Measurements from ENCODE around the gene SS18L1.

SS18L1 gene

DNA sequence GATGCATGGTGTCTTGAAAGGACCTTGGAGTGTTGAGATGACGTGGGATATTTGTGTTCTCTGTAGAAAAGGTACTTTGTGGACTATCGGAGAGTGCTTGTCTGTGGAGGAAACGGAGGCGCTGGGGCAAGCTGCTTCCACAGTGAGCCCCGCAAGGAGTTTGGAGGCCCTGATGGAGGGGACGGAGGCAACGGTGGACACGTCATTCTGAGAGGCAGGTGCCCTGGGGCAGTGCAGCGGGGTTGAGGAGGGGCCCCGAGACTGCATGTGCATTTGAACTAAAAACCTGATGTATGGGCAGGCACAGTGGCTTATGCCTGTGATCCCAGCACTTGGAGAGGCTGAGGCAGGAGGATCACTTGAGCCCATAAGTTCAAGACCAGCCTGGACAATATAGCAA, 52.2 kb downstream of the SS18L1 start:
- DNase-seq (ENCODE audit: low read depth), result no peak

DNA sequence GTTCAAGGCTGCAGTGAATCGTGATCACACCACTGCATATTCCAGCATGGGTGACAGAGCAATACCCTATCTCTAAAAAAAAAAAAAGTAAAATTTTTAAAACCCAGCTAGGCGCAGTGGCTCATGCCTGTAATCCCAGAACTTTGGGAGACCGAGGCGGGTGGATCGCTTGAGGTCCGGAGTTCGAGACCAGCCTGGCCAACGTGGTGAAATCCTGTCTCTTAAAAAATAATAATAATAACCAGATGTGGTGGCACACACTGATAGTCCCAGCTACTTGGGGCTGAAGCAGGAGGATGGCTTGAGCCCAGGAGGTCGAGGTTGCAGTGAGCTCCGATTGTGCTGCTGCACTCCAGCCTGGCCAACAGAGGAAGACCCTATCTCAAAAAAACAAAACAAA, 52.7 kb downstream of the SS18L1 start:
- no peak for DNase-seq (ENCODE audit: low read depth)

DNA sequence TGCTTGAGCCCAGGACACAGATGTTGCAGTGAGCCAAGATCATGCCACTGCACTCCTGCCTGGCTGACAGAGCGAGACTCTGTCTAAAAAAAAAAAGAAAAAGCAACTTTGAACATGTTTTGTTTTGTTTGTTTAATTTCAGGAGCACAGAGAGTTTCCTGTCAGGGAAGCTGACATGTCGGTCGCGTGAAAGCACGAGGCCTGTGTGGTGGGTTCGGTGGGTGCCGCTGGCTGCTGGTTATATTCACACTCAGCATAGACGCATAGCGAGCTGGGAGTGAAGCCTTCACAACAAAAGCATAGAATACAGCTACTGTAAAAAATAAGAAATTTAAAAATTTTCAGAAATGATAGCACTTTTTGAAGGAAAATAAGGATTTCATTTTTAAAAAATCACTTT, 53.7 kb downstream of the SS18L1 start:
- no peak for DNase-seq (ENCODE audit: low read depth)

DNA sequence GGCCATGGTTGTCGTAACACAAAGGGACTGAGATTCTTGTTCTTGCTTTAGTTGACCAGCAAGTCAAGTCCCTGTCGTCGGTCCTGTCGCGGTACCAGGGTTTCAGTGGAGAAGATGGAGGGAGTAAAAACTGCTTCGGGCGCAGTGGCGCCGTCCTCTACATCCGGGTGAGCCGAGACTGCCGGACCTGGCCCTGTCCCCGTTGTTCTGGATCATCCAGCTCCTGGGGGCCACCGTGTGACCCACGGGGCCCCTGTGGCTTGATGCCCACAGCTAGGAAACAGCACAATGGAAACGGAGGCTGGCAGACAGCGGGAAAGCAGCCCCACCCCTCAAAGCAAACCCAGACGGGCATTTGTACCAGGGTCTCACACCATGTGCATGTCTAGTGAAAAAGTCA, 54.2 kb downstream of the SS18L1 start:
- DNase-seq (ENCODE audit: low read depth), result no peak

DNA sequence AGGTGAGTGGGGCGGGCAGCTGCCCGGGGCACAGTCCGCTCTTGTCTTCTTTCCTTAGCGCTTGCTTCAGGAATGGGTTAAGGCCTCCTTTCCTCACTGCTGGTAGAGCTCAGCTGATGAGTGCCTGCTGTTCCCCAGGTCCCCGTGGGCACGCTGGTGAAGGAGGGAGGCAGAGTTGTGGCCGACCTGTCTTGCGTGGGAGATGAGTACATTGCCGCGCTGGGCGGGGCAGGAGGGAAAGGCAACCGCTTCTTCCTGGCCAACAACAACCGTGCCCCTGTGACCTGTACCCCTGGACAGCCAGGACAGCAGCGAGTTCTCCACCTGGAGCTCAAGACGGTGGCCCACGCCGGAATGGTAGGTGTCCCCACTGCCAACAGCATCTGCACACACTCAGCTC, 54.9 kb downstream of the SS18L1 start:
- no peak for DNase-seq (ENCODE audit: low read depth)

DNA sequence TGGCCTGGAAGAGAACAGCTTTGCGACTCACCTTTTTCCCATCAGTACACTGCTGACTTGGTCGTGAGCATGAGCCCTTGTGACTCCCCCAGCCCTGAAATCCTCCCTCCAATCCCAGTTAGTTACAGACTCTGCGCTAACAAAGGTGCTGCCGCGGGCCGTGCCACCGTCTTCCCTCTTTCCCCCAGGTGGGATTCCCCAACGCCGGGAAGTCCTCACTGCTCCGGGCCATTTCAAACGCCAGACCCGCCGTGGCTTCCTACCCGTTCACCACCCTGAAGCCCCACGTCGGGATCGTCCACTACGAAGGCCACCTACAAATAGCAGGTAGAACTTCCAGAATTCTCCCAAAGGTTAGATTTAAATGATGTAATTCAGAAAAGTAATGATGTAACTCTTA, 55.4 kb downstream of the SS18L1 start:
- no peak for DNase-seq (ENCODE audit: low read depth)

DNA sequence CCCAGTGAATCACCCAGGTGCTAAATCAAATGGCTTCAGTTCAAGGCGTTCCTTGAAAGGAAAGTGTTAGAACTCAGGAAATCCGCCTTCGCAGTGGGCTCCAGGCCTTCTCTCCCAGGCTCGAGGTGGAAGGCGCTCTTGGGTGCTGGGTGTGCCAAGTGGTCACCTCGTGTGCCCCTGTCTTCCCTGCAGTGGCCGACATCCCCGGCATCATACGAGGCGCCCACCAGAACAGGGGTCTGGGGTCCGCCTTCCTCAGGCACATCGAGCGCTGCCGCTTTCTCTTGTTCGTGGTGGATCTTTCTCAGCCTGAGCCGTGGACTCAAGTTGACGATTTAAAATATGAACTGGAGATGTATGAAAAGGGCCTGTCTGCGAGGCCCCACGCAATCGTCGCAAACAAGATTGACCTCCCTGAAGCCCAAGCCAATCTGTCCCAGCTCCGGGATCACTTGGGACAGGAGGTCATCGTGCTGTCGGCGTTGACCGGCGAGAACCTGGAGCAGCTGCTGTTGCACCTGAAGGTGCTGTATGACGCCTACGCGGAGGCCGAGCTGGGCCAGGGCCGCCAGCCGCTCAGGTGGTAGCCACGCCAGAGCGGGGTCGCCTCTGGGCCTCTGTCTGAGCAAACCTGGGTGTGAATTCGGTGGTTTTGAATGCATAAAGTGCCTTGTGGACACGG, 57.1 kb downstream of the SS18L1 start:
- no peak for DNase-seq (ENCODE audit: low read depth)

DNA sequence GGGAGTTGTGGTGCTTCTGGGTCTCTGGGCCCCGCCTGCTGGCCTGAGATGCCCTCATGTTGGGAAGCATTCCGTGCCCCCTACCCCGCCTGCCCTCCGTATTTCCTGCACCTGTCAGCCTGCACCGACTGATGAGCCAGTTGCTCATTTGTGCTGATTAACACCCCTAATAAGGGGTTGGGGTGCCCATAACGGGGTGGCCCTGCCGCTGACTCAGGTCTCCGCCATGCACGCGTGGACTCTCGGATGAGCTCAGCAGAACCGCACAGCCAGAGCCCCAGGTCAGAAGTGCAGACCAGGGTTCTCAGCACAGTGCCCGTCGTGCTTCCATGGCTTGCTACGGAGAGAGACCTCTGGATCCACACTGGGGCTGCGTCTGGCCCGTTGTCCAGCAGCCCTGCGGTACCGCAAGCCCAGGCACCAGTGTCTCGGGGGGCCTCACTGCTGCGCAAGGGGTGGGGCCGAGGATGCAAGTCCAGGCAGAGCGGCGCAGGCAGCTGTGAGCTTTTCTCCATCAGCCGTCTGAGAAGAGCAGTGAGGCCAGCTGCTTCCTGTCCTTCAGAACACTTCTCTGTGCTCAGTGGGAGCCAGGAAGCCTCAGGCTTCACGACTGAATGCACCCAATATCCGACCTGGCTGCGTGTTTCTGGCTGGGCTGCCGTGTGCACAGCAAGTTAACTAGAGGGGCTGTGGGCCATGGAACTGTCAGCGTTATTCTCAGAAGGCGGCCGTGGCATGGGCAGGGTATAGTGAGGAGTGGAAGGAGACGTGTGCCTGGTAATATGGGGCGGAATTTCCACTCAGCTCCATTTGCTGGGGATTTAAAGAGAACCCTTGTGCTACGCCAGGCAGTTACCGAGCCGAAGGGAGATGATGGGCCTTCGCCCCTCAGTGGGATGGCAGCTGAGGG, 57.9 kb downstream of the SS18L1 start:
- DNase-seq (ENCODE audit: low read depth), result no peak

DNA sequence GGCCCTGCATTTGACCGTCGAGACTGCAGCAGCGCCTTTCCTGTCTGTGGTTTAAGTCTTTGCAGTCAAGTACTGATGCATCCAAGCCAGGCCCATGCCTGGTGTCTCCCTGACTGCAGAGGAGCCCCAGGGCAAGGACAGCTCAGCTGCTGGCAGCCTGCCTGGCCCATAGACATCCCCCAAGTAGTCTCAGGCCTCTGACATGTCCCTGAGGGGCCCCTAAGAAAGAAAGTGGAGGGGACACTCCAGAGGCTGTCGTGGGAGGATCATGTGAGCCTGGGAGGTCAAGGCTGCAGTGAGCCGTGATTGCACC, 58.5 kb downstream of the SS18L1 start:
- no peak for DNase-seq (ENCODE audit: low read depth)

DNA sequence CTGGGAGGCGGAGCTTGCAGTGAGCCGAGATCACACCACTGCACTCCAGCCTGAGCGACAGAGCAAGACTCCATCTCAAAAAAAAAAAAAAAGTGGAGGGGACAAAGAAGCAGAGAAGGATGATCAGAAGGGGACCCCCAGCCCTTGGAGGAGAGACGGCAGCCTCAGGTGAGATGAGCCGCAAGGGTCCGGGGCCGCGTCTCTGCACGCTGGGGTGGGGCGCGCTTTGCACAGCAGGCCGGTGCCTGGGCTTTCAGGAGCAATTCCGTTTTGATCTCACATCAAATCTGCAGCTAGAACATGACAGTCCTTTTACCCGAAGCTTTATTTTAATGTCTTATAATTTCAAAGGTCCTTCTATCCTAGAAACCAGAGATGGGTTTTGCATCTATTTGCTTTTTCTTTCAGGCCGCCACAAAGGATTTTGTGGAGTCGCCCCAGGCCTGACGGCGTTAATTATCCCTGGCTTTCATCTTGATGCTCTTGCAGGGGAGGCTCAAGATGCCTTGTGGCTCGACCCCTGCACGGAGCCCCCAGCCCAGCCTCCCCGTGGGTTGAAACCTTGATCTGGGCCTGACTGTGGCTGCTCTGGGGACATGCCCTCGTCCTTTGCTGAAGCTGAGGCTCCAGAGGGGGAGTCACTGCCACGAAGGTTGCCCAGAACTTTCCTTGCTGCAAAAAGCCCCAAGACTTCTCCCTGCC, 59.3 kb downstream of the SS18L1 start:
- no peak for DNase-seq (ENCODE audit: low read depth)

DNA sequence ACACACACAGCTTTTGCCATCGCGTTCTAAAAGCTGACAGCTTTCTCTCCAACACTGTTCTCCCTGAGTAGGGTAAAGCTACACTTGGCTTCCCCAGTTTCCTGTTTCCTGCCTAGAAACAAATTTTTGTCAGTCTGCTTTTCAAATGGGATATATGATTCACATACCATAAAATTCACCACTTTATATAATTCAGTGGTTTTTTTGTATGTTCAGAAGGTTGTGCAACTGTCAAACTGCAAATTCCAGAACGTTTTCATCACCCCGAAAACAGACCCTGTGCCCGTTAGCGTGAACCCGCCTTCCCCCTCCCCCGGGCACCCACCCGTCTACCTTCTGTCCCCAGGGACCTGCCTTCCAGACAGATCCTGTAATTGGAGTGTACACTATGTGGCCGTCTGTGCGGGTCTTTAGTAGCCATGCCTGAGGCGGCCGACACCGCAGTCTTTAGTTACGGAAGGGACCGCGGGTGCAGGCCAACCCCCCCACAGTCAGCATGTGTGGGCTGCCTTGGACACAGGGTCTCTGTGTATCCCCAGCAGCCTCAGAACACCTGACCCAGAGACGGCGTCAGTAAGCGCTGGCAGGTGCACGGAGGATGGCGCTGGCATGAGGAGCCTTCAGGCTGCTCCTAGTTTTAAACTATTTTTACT, 59.9 kb downstream of the SS18L1 start:
- no peak for DNase-seq (ENCODE audit: low read depth)

DNA sequence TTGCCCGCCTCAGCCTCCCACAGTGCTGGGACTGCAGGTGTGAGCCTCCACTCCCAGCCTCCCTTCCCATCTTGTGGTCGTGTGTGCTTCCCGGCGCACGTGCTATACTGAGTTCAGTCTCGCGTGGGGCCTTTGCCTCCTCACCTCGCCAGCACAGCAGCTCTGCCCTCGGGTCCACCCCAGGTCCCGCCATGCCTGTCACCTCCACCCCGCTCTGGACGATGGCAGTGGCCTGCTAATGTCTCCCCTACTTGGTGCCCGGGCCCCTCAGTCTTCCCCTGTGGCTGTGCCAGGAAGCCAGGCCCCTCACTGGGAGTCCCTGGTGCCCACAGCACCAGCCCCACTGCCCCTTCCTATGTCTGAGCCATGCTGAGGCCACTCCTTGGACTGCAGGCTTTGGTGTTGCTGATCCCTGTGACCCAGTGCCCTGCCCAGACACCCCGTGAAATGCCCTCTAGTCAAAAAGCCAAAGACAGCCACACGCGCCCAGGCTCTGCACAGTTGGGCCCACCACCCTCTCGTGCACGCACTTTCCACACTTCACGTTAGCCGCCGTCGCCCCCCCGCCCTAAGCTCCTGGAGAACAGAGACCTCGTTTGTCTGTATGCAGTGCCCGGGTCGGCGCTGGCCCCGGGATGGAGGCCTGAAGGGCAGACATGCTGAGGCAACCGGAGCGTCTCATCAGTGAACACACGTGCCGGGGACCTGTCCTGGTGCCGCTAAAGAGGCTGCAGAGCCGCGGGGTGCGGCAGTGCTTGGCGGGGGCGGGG, 62.2 kb downstream of the SS18L1 start:
- DNase-seq (ENCODE audit: low read depth), result no peak

DNA sequence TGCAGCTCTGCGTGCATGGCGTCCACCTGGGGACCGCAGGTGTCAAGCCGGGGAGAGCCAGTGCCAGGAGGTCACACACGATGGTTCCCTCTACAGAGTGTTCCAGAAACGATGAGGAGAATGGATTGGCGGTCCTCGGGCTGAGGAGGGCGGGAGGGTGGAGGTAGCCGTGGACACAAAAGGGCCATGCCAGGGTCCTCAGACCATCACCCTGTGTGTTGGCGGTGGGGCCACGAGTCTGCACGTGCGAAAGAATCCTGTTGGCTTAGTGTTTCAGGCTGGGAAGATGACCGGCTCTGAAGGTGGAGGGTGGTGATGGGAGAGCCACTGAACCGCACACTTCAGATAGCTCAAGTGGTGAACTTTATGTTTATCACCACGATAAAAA, 62.8 kb downstream of the SS18L1 start:
- DNase-seq (ENCODE audit: low read depth), result no peak

DNA sequence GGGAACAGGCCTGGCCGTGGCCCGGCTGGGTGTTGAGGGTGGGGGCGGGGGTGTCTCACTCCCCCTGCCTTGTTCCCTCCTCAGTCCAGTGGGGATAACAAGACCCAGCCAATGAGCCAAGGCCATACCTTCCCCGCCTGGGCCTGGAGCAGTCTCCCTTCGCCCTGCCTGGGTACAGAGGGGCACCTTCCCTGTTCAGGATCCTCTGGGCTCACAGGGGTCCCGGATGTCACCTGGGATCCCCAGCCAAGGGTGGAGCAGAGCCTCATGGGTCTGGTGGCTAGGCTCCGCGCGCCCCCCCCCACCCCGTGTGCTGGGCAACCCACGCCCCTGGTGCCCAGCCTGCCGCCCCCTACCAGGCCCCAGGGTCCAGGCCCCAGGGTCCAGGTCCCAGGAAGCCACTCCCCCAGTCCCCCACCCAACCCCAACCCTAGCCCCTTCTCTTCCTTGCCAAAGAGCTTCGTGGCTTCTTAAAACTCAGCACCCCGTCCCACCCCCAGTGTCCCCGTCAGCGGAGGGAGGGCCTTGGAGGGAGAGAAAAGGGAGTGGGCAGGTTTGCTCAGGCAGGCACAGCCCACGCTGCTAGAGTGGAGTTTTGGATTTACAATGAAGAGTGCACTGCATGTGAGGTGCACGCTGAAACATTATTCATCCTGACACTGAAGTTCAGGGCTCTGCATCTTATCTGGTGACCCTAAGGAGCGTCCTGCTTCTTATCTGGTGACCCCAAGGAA, 64.7 kb downstream of the SS18L1 start:
- DNase-seq (ENCODE audit: low read depth), result no peak

DNA sequence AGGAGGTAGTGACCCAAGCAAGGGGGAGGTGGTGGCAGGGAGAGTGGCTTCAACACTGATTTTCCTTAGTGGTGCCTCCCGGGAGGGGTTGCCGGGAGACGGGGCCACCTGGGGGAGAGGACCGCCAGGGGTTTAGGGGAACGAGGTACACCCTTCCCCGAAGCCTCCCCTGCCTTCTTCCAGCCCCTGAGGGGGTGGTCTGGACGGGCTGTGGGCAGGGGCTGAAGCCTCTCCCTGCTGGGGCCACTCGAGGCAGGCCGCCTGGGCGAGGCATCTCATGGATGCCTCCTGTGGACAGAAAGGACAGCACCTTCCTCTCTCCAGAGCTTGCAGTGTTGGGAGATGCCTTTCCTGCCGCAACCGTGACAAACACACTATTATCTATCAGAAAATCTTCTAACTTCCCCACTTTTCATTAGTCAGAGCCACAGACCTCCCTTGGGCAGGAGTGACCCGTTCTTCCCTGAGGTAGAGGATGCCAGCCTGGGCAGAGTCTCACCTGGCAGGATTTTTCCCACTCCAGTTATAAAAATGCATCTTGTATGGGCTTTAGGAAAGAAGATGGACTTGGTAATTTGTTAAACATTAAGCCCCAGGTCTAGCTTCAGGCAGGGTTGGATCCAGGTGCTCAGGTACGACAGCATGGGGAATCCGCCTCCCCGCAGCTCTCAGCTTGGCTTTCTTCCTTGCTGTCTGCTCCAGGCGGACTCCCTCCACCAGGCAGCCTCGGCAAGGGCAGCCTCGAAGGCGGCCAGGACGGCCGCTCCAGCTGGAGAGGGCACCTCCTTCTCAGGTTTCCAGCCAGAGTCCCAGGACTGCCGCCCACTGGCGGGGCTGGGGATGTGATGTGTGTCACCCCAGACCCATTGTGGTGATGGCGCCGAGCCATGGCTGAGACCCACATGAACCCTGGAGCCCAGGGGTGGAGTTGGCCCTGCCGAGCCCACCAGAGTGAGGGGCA, 65.5 kb downstream of the SS18L1 start:
- DNase-seq (ENCODE audit: low read depth), result no peak

DNA sequence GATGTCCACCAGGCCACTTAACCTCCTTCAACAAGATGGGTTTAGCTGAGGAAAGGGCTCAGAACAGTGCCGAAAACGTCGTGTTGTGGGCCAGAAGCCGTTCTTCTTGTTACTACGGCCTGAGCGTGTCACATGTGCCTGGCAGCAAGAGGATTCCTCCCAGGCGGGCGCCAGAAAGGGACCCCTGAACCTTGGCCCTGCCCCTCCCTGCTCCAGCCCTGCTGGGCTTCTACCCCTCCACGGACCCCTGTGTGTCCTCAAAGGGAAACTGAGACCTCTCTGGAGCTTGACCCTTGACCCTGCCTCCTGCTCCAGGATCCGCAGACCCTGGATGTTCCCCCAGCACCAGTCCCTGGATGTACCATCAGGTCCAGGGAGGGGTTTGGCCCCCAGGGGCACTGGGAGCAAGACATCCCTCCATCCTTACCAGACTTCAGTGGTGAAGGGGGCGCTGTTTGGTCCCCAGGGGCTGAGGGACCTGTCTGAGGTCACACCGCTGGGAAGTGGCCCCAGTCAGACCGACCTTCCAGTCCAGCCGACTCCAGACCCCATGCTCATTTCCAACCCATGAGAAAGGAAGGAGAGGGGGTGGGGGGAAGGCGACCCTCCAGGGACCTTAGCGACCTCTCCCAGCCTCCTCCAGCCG, 66.4 kb downstream of the SS18L1 start:
- DNase-seq (ENCODE audit: low read depth), result no peak

DNA sequence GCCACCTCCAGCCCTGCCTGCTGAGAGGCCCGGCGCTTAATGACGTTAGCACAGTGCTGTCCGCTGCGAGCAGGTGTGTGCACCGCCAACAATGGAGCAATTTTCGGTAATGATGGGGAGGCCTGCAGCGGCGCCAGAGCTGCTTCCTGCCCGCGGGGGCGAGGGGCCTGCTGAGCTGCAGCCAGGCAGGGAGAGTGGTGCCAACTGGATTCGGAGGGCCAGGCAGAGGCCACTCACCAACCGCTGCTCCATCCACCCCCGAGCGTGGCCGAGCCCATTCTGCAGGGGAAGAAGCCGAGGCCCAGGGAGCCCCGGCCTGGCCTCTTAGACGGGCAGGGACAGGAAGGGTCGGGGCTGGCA, 66.9 kb downstream of the SS18L1 start:
- DNase-seq (ENCODE audit: low read depth), result no peak

DNA sequence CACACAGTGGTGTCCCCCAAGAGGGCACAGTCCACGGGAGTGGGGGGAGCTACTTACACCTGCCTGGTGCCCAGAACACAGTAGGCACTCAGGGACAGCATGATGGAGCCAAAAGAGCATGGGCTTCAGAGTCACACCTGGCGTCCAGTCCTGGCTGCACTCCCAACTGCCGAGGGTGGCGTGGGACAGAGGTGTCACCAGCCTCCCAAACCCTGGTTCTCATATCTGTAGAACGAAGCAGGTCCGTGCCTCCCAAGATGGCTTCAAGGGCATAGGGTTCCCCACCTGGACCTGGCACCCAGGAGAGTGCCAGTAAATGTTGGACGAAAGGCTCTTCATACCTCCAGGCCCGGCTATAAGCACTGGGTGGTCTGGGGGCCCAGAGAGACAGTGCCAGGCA, 67.6 kb downstream of the SS18L1 start:
- no peak for DNase-seq (ENCODE audit: low read depth)

DNA sequence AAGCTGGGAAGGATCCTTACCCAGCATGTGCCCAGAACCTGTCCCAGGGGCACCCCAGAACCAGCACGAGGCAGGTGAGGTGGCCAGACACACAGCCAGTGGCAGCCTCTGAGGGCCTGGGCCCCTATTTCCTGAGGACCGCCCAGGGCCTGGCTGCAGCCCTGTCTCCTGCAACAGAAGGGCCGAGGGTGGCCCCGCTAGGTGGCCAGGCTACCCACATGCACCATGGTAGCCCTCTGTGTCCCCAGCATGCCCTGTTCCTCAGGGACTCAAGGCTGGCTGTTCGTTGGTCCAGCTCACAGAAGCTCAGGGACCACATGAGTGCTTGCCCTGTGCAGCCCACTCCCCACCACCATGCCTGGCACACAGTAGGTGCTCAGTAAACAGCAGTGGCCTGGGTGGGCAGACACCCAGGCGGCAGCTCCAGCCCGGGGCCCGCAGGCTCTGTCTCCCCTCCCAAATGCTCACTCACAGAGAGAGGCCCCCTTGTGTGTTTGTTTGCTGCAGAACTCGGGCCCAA, 68.3 kb downstream of the SS18L1 start:
- no peak for DNase-seq (ENCODE audit: low read depth)

Data from activated T-cell treated with anti-CD3 and anti-CD28 coated beads for 1 hour (primary cell).